HG02970 (cell line): ENCODE measurements around the gene C17orf113.
"Not testable (repeated sequence)": the region's sequence is repeated elsewhere in the genome, so short reads cannot be mapped to it uniquely, and the experiment has no call there.

Experiments
- ATAC-seq: cut with Tn5 transposase; IDR thresholded peaks from one replicate; pipeline ENCODE4 v1.9.1; 2021; ENCODE audit warnings: mild to moderate bottlenecking, moderate library complexity, moderate number of reproducible peaks; ENCODE audit not compliant: unreplicated experiment, low FRiP score

Gene C17orf113

DNA sequence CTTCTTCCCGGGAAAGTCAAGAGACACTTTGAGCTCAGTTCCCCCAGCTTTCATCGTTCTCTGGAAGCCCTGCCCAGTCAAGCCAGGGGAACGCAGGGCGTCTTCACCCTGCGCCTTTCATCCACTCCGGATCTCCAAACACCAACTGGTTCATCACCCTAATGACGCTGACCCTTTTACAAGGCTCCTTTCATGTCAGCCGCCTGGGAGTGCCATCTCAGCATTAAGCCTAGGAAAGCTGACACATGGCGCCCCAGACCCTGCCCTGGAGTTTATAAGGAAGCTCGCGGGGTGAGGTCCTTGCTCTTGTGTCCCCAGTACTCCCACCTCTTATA lies 32.6 kb downstream of the C17orf113 start:
- no peak for ATAC-seq

- ATAC-seq = peak; percentile 68
These were observed 33.2 kb downstream of the C17orf113 start, which contains the start of gene DNAJC7 for GRCh38 chr17:42016941-42017865. TSS of gene DNAJC7 (minus strand) at chr17:42017439. CDS start at chr17:42017416, 23 bp downstream.

GRCh38 chr17:42016411-42016831 lies 34.0 kb downstream of the C17orf113 start:
- no peak for ATAC-seq

- ATAC-seq = not testable (repeated sequence)
These were observed 36.7 kb downstream of the C17orf113 start for GRCh38 chr17:42013740-42014139.

- ATAC-seq = not testable (repeated sequence)
These were observed 38.0 kb downstream of the C17orf113 start for GRCh38 chr17:42012363-42012762.

- ATAC-seq = no peak
These were observed 39.4 kb downstream of the C17orf113 start for GRCh38 chr17:42010898-42011516.

- ATAC-seq = not testable (repeated sequence)
These were observed 40.1 kb downstream of the C17orf113 start for GRCh38 chr17:42010266-42010680.

DNA sequence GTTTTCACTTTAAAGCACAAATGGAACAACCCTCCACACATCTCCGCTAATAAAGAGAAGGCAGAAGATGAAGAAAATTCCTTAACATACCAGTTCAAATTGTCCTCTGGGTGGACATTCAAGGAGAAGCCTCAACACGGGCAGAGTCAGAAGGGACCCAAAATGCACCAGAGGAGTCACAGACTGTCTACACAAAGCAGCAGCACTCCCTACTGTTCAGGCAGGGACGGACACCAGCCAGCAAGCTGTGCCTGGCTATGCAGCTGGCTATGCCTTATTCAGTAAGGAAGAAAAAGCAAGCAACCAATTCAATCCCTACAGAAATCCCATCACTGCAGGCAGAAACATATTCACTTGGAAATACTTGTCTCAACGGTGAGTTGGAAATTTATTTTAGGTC lies 41.2 kb downstream of the C17orf113 start:
- no peak for ATAC-seq

DNA sequence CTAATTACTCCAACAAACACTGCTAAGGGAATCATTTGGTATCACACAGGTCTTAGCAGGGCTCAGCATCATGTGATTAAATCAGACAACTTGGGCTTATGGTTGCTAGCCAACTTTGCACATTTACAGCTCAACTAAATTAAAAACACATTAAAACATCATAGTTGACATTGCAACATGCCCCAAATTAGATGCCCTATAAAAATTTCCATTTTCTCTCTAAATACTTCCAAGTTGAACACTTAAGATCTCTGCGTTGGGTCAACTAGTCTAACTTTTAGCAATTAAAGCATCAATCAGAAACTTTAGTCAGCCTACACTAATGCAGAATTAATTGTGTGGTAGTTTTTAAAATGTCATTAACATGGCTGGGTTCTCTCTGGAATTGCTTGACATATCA lies 45.2 kb downstream of the C17orf113 start:
- ATAC-seq = no peak

GRCh38 chr17:42002792-42003301 lies 47.6 kb downstream of the C17orf113 start:
- no peak for ATAC-seq

DNA sequence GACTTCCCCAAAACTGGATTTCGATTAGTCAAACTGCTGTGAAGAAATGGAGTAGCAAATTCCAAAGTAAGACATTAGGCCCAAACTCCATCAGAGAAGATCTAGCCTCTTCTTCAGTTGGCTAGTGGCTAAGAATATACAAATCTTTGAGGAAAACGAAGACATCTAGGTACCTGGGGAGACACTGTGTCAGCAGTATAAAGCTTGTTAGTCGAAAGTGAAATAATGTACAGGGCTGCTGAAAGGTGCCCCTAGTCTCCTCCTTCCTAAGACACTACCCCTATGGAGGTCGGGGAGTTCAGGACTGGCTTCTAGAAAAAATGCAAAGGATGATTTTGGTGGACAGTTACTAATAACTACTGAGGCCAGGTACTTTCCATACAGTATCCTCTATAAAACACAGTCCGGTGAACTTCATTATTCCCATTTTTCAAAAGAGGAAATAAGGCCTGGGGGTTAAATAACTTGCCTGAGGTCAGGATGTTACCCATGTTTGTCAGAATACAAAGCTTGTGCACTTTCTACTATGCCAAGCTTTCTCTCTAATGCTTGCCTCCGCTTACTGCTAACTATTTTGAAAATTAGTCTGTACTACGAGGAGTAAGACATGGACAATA lies 48.1 kb downstream of the C17orf113 start:
- no peak for ATAC-seq

DNA sequence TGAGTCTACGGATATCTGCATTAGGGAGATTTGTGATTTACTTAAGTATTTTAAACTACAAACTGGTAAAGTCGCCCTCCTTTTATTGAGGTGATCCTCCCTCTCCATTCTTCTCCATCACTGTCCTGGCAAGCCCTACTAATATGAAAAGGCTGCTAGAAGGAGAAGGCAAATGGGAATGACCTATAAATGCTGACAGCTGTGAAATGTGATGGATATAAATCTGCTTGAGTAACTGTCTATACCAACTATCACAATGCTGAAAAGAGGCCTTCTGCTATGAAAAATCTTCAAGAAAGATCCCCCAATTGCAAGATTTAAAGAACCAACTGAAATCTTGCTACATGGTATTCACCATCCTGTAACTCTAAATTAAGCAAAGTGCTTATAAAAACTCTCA lies 48.7 kb downstream of the C17orf113 start:
- ATAC-seq = no peak

GRCh38 chr17:42000413-42001133 lies 49.8 kb downstream of the C17orf113 start:
- no peak for ATAC-seq

- no peak for ATAC-seq
These were observed 51.9 kb downstream of the C17orf113 start for GRCh38 chr17:41998497-41998896.

- no peak for ATAC-seq
These were observed 53.6 kb downstream of the C17orf113 start for GRCh38 chr17:41996855-41997164.

DNA sequence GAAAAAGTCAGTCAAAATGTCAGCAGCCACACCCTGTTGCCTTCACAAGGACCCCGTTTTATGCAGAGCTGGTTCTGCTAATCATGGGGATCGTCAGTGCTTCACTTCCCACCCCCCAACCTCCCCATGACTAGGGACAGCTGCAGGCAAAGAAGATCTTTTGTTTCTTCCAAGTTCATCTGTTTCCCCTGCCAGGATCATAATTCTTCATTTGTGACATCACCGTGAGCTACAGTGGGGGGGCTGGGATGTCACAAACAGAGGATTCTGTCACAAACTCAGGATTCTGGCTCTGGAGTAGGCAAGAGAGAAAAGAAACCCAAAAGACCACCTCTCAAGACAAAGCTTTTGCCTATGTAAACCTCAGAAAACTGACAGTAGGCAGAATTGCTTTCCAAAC lies 57.8 kb downstream of the C17orf113 start:
- no peak for ATAC-seq

DNA sequence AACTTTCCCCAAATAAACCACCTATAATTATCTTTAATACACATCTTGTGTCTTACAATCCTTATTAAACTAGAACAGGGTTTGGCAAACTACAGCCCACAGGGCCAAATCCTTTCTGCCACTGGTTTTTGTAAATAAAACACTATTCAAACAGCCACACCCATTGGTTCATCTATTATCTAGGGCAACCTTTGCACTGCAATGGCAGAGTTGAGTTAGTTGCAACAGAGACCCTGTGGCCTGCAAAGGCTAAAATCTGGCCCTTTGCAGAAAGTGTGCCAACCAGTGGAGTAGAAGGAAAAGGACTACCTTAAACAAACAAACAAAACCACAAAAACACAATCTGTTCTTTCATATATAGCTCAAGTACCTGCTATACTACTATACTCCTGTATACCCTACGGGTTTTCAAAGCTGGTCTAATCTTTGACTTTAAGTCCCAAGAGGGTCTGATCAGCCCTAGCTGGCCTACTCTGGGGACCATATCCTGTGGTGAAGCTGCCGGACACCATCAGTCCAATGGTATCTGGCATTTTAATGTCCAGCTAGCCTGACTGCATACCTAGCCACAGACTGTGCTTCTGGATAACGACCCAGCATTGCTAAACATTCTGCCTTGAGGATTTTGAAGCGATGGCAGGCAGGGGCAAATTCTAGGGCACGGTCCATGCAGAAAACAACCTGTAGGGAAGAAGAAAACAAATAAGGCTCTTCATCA lies 60.5 kb downstream of the C17orf113 start:
- no peak for ATAC-seq

GRCh38 chr17:41988418-41988817 lies 62.0 kb downstream of the C17orf113 start:
- no peak for ATAC-seq
